ENCODE measurements around the gene MRTO4.
"Not testable (repeated sequence)": the region's sequence is repeated elsewhere in the genome, so short reads cannot be mapped to it uniquely, and the experiment has no call there.

MRTO4 gene

GRCh38 chr1:19213580-19213979 lies 38.0 kb upstream of the MRTO4 start:
- TF ChIP-seq ZNF274 (IDR thresholded peaks at IDR 0.05; ENCODE audit: low read depth, low read length) = no peak
- H3K4me3 ChIP-seq (ENCODE audit: low read length) = no peak overlapping the region

- H3K4me3 ChIP-seq (ENCODE audit: low read length) = not testable (repeated sequence)
These were observed 35.0 kb upstream of the MRTO4 start for GRCh38 chr1:19216585-19216984.

DNA sequence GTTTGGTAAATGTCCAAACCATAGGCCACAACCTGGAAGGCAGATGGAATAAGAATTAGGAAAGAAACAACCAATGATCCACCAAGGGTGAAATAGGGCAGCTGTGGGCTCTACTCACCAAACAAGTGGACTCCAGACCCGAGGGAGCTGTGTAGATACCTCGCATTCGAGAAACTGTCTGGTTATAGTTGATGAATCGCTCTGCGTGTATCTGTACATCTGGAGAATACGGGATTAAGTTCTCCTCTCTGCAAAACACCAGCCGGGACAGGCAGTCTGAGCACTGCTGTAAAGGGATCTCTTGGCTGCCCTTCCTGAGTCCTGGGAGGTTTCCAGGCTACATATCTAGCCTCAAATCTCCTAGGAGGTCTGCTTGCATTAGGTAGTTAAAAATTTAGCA lies 32.2 kb upstream of the MRTO4 start:
- no peak for TF ChIP-seq ZNF274 (IDR thresholded peaks at IDR 0.05; ENCODE audit: low read depth, low read length)
- no peak overlapping the region for H3K4me3 ChIP-seq (ENCODE audit: low read length)

DNA sequence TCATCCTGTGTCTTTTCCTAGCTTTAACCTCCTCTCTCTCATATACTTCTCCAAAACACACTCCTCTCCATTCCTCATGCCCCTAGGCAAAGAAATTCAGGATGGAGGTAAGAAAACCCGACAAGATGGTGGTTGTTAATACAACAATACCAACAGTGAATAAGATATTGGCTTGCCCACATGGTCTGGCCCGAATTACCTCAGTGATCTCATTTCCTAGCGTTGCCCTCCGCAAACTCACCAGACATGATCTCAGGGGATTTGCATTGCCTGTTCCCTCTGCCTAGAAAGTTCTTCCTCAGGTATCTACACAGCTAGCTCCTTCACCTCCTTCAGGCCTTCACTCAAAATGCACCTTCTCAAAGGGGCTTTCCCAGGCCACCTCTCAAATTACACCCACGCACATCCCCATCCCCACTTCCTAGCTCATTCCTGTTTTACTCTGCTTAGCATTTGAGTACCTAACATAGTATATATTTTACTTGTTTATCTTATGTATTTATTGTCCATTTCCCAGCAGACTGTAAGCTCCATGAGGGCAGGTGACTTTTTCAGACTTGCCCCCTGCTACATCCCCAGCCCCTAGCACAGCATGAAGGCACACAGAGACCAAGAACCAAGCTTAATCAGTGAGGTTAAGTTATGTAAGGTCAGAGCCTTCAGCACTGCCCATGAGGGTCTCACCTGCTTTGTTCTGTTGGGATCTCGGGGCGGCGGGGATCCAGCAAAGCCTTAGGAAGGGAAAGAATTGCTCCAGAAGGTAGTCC lies 31.3 kb upstream of the MRTO4 start:
- no peak overlapping the region for H3K4me3 ChIP-seq (ENCODE audit: low read length)
- TF ChIP-seq ZNF274 (IDR thresholded peaks at IDR 0.05; ENCODE audit: low read depth, low read length) = no peak

GRCh38 chr1:19220991-19221390 lies 30.6 kb upstream of the MRTO4 start:
- no peak for TF ChIP-seq ZNF274 (IDR thresholded peaks at IDR 0.05; ENCODE audit: low read depth, low read length)
- H3K4me3 ChIP-seq (ENCODE audit: low read length) = no peak overlapping the region

DNA sequence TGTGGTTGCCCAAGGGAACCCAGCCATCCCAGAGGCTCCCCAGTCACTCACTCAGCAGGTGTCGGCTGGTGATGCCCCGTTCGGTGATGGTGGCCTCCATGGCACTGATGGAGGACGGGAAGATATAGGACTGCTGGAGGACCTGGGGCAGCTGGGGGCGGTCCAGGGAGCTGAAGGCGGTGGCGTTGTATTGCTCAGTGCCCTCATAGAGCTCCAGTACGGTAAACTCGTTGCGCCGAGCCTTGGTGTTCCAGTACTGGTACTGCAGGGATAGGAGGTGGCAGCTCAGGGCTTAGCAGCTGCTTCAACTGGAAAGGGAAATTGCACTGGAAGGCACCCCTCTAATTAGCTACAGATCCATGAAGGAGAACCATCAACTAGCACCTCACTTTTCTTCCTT lies 29.0 kb upstream of the MRTO4 start:
- no peak for TF ChIP-seq ZNF274 (IDR thresholded peaks at IDR 0.05; ENCODE audit: low read depth, low read length)
- no peak overlapping the region for H3K4me3 ChIP-seq (ENCODE audit: low read length)

DNA sequence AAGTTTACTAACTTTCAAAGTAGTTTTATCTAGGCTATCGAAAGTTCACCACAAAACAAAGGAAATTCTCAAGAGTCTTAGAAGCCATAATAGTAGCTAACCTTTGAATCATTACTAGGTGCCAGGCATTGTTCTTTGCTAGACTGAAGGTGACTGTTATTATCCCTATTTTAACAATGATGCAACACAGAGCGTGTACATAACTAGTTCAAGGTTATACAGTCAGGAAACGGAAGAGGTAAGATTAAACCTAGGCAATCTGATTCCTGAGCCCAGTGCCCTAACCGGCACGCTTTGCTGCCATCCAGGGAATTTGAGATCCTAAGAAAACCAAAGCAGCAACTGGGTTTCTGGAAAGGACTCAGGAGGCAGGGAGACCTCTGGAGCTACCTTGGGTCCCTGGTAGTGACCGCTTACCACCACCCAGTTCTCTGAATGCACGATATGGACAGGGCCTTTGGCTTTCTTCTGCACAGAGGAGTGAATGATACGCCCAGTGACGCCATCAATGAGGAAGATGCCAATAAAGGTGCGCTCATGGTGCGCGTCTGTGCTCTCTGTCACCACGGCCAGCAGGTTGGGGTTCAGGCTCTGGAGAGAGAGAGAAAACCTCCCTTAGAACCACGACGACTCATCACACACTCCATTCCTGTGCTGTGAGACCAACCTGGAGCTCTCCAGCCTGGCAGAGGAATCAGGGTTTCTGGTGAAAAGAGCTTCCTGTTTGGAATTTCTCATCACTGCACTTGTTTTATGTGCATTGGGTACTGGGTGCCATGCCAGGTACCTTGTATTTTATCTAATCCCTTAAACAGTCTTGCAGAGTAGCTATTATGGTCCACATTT lies 28.4 kb upstream of the MRTO4 start:
- TF ChIP-seq ZNF274 (IDR thresholded peaks at IDR 0.05; ENCODE audit: low read depth, low read length) = no peak
- no peak overlapping the region for H3K4me3 ChIP-seq (ENCODE audit: low read length)

- TF ChIP-seq ZNF274 (IDR thresholded peaks at IDR 0.05; ENCODE audit: low read depth, low read length) = no peak
- H3K4me3 ChIP-seq (ENCODE audit: low read length) = no peak overlapping the region
These were observed 22.4 kb upstream of the MRTO4 start for GRCh38 chr1:19229229-19229628.

GRCh38 chr1:19229828-19230325 lies 21.7 kb upstream of the MRTO4 start:
- no peak overlapping the region for H3K4me3 ChIP-seq (ENCODE audit: low read length)
- TF ChIP-seq ZNF274 (IDR thresholded peaks at IDR 0.05; ENCODE audit: low read depth, low read length) = no peak

DNA sequence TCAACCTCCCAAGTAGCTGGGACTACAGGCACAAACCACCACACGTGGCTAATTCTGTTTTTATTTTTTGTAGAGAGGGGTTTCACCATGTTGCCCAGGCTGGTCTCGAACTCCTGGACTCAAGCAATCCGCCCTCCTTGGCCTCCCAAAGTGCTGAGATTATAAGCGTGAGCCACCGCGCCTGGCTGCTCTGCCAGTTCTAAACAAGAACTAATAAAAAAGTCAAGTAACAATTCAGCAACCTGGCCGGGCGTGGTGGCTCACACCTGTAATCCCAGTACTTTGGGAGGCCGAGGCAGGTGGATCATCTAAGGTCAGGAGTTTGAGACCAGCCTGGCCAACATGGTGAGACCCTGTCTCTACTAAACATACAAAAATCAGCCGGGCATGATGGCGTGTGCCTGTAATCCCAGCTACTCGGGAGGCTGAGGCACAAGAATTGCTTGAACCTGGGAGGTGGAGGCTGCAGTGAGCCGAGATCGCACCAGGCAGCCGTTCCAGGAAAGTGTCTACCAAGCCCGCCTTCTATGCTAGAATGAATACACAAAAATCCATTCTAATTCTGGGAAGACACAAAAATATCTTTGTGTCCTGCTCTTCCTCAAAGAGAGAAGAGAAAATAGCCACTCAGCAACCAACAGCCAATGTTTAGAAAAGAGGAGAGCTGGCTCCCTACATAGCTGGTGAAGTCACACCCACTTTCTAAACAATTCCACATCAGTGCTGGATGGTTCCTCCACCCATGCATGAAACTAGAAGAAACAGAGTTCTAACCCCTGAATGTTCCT lies 19.7 kb upstream of the MRTO4 start:
- not testable (repeated sequence) for H3K4me3 ChIP-seq (ENCODE audit: low read length)

GRCh38 chr1:19232524-19232846 lies 19.1 kb upstream of the MRTO4 start:
- TF ChIP-seq ZNF274 (IDR thresholded peaks at IDR 0.05; ENCODE audit: low read depth, low read length) = no peak
- no peak overlapping the region for H3K4me3 ChIP-seq (ENCODE audit: low read length)

- TF ChIP-seq ZNF274 (IDR thresholded peaks at IDR 0.05; ENCODE audit: low read depth, low read length) = no peak
- H3K4me3 ChIP-seq (ENCODE audit: low read length) = no peak overlapping the region
These were observed 17.4 kb upstream of the MRTO4 start for GRCh38 chr1:19234224-19234623.

DNA sequence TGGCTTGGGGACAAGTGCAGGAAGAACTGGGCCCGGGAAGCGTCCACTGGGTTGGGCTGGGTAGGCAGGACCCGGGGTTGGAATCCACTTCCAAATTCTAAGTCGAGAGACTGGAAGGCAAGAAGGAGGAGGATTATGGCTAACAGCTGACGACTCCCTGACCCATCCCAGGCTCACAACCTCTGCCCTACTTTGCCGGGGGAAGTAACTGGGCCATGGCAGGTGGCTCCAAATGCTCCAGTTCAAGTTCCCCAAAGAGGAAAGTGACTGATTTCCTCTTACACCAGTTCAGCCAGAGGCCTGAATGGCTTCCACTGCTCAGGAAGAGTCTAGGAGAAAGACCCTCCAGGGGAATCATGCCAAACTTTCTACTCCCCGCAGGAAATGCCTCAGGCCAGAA lies 11.7 kb upstream of the MRTO4 start:
- H3K4me3 ChIP-seq (ENCODE audit: low read length) = no peak overlapping the region
- no peak for TF ChIP-seq ZNF274 (IDR thresholded peaks at IDR 0.05; ENCODE audit: low read depth, low read length)

- no peak for TF ChIP-seq ZNF274 (IDR thresholded peaks at IDR 0.05; ENCODE audit: low read depth, low read length)
- no peak overlapping the region for H3K4me3 ChIP-seq (ENCODE audit: low read length)
These were observed 10.7 kb upstream of the MRTO4 start for GRCh38 chr1:19240673-19241538.
